22Rv1 (cell line): Measurements from ENCODE around the gene GAREM1.

Experiments
- ZFX ChIP-seq: fragments of 450-650 bp; IDR thresholded peaks from 2 replicates; pipeline ENCODE4 v1.6.1; 2017; ENCODE audit warnings: antibody characterized with exemption, borderline replicate concordance
- TF ChIP-seq, protein P1 (sequence below): fragments of 450-650 bp; IDR thresholded peaks from 2 replicates; pipeline ENCODE4 v1.5.1; 2017; ENCODE audit warnings: mild to moderate bottlenecking

GRCh38 chr18:32424696-32425095 lies 46.0 kb downstream of the GAREM1 start:
- TF ChIP-seq, protein P1, sequence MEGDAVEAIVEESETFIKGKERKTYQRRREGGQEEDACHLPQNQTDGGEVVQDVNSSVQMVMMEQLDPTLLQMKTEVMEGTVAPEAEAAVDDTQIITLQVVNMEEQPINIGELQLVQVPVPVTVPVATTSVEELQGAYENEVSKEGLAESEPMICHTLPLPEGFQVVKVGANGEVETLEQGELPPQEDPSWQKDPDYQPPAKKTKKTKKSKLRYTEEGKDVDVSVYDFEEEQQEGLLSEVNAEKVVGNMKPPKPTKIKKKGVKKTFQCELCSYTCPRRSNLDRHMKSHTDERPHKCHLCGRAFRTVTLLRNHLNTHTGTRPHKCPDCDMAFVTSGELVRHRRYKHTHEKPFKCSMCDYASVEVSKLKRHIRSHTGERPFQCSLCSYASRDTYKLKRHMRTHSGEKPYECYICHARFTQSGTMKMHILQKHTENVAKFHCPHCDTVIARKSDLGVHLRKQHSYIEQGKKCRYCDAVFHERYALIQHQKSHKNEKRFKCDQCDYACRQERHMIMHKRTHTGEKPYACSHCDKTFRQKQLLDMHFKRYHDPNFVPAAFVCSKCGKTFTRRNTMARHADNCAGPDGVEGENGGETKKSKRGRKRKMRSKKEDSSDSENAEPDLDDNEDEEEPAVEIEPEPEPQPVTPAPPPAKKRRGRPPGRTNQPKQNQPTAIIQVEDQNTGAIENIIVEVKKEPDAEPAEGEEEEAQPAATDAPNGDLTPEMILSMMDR = no peak
- no peak for TF ChIP-seq ZFX
